Activated T-helper 2 cell treated with anti-CD3 and anti-CD28 coated beads, Interferon-gamma antibody, Interleukin-2, Interleukin-4, amounts not matched to agents 10 μg/mL and 5 μg/mL and 100 μg/mL, durations not matched to agents 14 hours and 24 hours and 36 hours (primary cell): ENCODE results near the gene NDUFA8. TPM values are rescaled to one million over a fixed set of nuclear protein-coding genes. Genes with fewer than 3 reads are reported as not detected.

Source experiments
- DNase-seq: peaks from one replicate; pipeline ENCODE4 v3.0.0; 2021; ENCODE audit warnings: low spot score
- H3K27ac Mint-ChIP-seq: one replicate; pipeline ENCODE4 v1.8.0; 2021; ENCODE audit warnings: mixed read lengths
- H3K27me3 Mint-ChIP-seq: one replicate; pipeline ENCODE4 v1.8.0; 2021; ENCODE audit warnings: low read depth, mixed read lengths
- H3K36me3 Mint-ChIP-seq: one replicate; pipeline ENCODE4 v1.8.0; 2021; ENCODE audit warnings: low read depth, mixed read lengths
- H3K4me1 Mint-ChIP-seq: one replicate; pipeline ENCODE4 v1.8.0; 2021; ENCODE audit warnings: low read depth, mixed read lengths
- H3K4me3 Mint-ChIP-seq: one replicate; pipeline ENCODE4 v1.8.0; 2021; ENCODE audit warnings: low read depth, mild to moderate bottlenecking, moderate library complexity, mixed read lengths
- H3K9me3 Mint-ChIP-seq: one replicate; pipeline ENCODE4 v1.8.0; 2021; ENCODE audit warnings: mixed read lengths
- intact Hi-C: fragments of 100-400 bp; cut with micrococcal nuclease; formaldehyde crosslinking; loops from one replicate; pipeline ENCODE4 v1.15.1; 2023
- total RNA-seq: library from RNA; stranded (reverse); gene quantifications from 2 replicates; pipeline ENCODE4 v1.2.3, GENCODE V29; 2022

The NDUFA8 gene
- total RNA-seq, result 45.4 and 48.7 TPM in 2 replicates

DNA sequence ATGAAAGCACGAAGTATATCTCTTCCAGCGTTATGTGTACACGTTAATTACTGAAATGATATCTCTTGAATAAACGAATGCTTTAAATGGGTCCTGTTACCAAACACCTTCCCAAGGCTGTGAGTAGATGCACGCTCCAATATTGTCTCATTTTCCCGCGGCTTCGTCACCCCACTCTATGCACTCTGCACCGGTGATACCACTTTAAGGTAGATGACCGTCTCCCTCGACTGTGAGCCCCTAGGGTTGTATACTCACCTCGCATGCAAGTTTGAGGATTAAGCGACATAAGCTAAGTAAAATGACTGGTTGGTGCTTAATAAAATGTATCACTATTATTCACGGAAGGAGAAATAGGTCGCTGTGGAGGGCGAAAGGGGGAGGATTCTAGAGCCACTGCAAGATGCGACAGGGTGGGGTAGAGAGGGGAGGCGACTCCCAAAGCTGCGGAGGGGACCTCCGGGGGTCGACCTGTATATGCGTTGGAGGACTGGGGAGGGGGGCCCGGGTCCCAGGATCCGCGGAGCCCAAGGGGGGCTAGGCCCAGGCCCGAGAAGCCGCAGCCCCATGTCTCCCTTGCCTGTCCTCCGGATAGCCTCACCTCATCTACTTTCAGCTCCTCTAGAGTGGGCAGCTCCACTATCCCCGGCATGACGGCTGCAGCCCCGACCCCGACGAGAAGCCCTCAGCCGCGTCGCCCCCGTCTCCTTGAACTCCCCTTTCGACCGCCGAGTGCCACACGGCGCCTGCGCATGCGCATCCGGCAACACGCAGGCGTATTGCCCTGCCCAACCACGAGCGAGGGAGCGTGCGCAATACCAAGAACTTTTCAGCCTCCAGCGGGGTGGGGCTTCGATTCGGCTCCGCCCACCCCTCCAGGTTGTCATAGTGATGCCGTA lies at the start of gene NDUFA8, which contains the start of gene MORN5:
Gene NDUFA8 (minus strand): TSS at position 754 of the 899 bp plus-strand sequence. CDS start 102 bp downstream, at position 652.
Gene MORN5 (plus strand): TSS at position 883 of the 899 bp plus-strand sequence. CDS start 65 bp downstream, outside the sequence.
- Mint-ChIP-seq H3K27me3 (peaks cover 12% of the 10 kb centered on the region), H3K9me3 (peaks cover 7% of the 10 kb centered on the region), H3K36me3 (peaks cover 11% of the 10 kb centered on the region), H3K4me1 (peaks cover 27% of the 10 kb centered on the region), H3K27ac (peak within 1 kb of the TSS; percentile 91), H3K4me3 (peak within 1 kb of the TSS; percentile 91)
- DNase-seq, result peak; percentile 94
- intact Hi-C loops, result loop anchor here (1.0 to 2.0 kb wide), 3 partner anchors 32 to 106 kb away; partner anchors contain the start of gene TTLL11

DNA sequence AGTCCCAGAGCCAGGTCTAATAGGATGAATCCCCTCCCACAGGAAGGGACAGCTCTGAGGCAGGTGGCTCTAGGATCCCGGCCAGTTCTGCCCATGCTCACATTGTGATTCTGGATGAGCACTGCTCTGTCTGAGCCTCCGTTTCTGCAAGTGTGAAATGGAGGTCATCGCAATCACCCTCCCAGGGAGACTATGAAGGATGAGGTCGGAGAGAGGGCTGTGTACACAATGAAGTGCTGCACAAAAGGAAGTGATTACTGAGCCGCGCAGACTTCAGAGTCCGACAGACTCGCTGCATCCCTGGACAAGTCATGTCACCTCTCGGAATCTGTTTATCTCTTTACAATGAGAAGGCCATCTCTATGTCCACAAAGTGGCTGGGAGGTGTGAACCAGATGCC lies 47.5 kb upstream of the NDUFA8 start:
- Mint-ChIP-seq H3K27me3 (peaks cover 12% of the 10 kb centered on the region), H3K4me3 (no peak overlapping the region), H3K4me1 (no peaks in the 10 kb centered on the region), H3K36me3 (no peaks in the 10 kb centered on the region), H3K27ac (no peak overlapping the region), H3K9me3 (no peaks in the 10 kb centered on the region)
- no peak for DNase-seq
- intact Hi-C loops, result no loop called here

DNA sequence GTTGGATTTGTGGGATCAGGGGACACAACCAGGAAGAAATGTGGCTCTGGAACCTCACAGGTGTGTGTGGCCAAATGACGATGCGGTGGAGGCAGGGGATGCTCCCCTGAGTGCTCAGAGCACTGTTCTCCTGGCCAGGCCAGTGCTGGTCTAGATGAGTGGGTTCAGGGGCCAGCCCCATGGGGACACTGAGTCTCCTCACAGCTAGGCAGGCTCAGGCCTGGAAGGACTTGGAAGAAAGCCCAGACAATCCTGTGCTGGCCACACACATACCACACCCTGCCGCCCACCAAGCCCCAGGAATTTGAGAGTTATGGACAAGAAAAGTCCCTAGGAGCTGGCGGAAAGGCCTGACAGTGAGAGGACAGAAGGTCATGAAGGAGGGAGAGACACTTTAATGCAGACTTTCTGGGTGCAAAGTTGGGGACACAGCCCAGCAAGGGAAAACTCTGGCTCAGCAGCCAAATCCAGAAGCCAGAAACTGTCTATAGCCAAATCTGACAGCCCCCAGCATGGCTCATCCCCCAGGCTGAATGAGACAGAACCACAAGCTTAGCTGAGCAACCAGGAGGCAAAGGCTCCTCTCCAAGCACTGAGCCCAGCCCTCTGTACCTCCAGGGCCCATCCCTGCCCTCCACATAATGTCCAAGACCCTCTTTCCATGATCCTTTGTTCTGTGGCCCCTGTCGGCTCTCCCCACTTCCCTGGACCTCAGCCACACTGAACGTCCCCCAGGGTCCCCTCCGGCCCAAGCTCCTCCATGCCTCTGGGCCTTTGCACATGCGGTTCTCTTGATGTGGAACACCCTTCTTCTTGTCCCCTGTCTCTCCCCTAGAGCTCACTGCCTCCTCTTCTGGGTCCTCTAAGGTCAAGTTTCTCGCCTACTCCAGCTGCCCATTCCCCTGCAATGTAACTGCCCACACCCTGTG lies 46.8 kb upstream of the NDUFA8 start:
- Mint-ChIP-seq H3K36me3 (no peaks in the 10 kb centered on the region), H3K27ac (no peak overlapping the region), H3K27me3 (peaks cover 5% of the 10 kb centered on the region), H3K4me1 (no peaks in the 10 kb centered on the region), H3K9me3 (no peaks in the 10 kb centered on the region), H3K4me3 (no peak overlapping the region)
- intact Hi-C loops, result no loop called here
- no peak for DNase-seq

DNA sequence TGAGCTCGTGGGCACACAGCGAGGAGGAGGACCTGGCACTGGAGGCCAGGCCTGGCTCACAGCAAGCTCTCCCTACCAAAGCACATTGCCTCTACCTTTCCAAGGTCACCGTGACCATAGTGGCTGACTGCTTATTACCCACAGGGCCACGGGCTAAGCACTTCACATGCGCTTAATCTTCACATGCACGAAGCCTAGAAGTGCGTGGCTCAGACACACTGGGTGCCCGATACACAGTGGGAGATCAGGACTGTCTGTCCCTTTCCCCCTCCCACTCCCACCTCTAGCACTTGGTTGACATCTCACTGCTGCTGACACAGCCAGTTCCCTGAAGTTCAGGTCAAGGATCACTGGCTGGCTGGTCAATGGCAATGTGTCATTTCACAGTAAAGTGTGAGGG lies 45.6 kb upstream of the NDUFA8 start:
- no peak overlapping the region for H3K27ac Mint-ChIP-seq
- intact Hi-C loops, result no loop called here
- no peak overlapping the region for H3K4me3 Mint-ChIP-seq
- H3K9me3 Mint-ChIP-seq, result no peaks in the 10 kb centered on the region
- no peaks in the 10 kb centered on the region for H3K4me1 Mint-ChIP-seq
- no peaks in the 10 kb centered on the region for H3K36me3 Mint-ChIP-seq
- H3K27me3 Mint-ChIP-seq, result no peaks in the 10 kb centered on the region
- DNase-seq, result no peak

DNA sequence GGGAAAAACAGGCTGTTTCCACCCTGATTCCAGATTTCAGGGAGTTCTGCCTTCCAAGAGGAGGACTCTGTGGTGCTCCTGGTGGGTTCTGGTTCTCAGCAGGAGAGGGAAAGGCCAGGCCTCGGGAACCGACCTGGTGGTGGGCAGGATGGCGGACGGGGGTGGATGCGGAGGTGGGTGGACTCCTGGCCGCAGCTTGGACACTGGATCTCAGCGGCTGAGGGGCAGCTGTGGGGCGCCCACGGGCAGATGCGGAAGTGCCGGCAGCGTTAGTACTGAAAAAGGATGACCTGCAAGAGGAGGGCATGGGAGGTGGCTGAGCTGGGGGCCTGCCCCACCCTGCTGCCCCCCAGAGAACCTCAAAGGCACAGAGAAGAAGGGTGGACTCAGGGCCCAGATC lies 44.9 kb upstream of the NDUFA8 start:
- H3K4me1 Mint-ChIP-seq, result no peaks in the 10 kb centered on the region
- no peak overlapping the region for H3K27ac Mint-ChIP-seq
- H3K36me3 Mint-ChIP-seq, result no peaks in the 10 kb centered on the region
- DNase-seq, result no peak
- H3K4me3 Mint-ChIP-seq, result no peak overlapping the region
- H3K27me3 Mint-ChIP-seq, result no peaks in the 10 kb centered on the region
- no peaks in the 10 kb centered on the region for H3K9me3 Mint-ChIP-seq
- intact Hi-C loops, result no loop called here

DNA sequence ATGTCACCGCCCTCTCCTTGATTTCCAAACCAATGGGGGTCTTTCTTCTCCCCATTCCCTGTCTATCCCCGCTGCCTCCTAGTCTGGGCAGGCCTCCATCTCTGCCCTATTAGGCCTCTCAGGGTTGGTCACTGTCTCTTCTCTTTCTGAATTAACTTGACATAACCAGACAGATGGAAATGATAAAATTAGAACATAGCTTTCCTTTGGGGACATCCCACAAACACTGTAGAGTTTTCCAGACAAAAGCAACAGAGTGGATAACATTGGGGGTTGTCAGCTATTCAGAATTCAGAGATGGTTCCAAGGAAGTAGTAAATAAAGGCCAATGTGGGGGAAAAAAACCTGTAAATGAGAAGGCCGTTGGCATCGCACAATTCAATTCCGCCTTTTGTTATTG lies 44.5 kb upstream of the NDUFA8 start:
- intact Hi-C loops, result no loop called here
- DNase-seq, result no peak
- no peaks in the 10 kb centered on the region for H3K36me3 Mint-ChIP-seq
- no peaks in the 10 kb centered on the region for H3K4me1 Mint-ChIP-seq
- no peak overlapping the region for H3K27ac Mint-ChIP-seq
- H3K9me3 Mint-ChIP-seq, result no peaks in the 10 kb centered on the region
- no peaks in the 10 kb centered on the region for H3K27me3 Mint-ChIP-seq
- H3K4me3 Mint-ChIP-seq, result no peak overlapping the region

DNA sequence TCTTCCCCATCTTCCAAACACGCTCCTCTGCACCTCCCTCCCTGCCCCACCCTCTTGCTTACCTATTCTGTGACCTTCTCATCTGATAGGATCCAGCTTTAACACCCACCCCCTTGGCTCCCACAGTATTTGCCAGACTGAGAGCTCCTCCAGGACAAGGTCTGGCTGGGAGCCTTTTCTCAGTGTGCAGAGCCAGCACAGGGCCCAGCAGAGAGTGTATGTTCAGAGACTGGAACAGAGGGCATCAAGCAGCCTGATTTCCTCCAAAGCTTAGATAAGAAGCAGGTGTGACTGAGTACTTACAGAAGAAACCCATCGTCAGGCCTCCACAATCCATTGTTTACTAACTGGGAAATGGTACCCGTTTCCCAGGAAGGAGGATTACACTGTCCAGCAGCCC lies 42.5 kb upstream of the NDUFA8 start:
- DNase-seq, result no peak
- no peaks in the 10 kb centered on the region for H3K4me1 Mint-ChIP-seq
- no peak overlapping the region for H3K4me3 Mint-ChIP-seq
- intact Hi-C loops, result no loop called here
- H3K27ac Mint-ChIP-seq, result no peak overlapping the region
- H3K36me3 Mint-ChIP-seq, result no peaks in the 10 kb centered on the region
- no peaks in the 10 kb centered on the region for H3K9me3 Mint-ChIP-seq
- H3K27me3 Mint-ChIP-seq, result peaks cover under 1% of the 10 kb centered on the region

DNA sequence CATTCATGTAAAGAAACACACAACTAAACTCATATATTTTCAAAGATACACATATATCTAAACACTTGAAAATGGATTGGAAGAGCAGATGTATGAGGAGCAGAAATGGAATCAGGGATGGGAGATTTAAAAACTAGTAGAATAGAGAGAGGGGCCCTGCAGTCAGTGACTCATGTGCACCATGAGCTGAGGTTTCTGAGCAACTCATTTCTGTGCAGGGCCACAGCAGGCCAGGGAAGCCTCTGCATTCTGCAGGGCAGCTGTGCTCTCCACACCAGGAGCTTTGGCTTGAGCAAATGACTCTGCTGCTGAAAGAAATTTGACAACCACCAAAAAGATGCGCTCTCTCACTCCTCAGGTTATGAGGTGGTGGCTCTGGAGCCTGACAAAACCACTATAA lies 42.1 kb upstream of the NDUFA8 start:
- H3K4me1 Mint-ChIP-seq, result no peaks in the 10 kb centered on the region
- no peak for DNase-seq
- H3K4me3 Mint-ChIP-seq, result no peak overlapping the region
- no peak overlapping the region for H3K27ac Mint-ChIP-seq
- intact Hi-C loops, result no loop called here
- H3K27me3 Mint-ChIP-seq, result peaks cover 5% of the 10 kb centered on the region
- no peaks in the 10 kb centered on the region for H3K9me3 Mint-ChIP-seq
- no peaks in the 10 kb centered on the region for H3K36me3 Mint-ChIP-seq

DNA sequence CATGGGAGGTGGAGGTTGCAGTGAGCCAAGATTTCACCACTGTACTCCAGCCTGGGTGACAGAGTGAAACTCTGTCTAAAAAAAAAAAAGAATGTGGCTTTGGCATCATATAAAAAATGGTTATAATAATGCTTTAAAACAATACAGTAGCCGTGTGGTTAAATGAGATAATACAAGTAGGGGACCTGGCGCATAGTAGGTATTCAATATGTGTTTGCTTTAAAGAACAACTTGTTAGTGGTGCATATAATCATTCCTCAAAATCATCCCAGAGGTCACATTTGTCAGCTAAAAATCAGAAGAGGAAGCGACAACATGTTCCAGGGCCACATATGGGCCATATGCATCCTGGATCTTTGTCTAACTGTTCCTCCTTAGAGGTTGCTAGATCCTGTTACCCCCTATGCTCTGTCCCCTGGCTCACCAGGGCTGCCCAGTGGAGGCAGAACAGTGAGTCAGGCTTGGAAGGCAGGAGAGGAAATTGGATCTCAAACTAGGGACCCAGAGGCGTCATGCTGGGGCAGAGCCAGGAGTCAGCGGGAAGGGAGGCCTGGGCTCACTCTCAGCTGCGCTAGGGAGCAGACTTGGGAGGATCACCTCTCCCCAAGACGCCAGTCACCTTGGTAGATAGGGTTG lies 41.5 kb upstream of the NDUFA8 start:
- H3K36me3 Mint-ChIP-seq, result no peaks in the 10 kb centered on the region
- H3K4me1 Mint-ChIP-seq, result no peaks in the 10 kb centered on the region
- no peaks in the 10 kb centered on the region for H3K9me3 Mint-ChIP-seq
- peaks cover 6% of the 10 kb centered on the region for H3K27me3 Mint-ChIP-seq
- intact Hi-C loops, result no loop called here
- no peak overlapping the region for H3K4me3 Mint-ChIP-seq
- H3K27ac Mint-ChIP-seq, result no peak overlapping the region
- no peak for DNase-seq

DNA sequence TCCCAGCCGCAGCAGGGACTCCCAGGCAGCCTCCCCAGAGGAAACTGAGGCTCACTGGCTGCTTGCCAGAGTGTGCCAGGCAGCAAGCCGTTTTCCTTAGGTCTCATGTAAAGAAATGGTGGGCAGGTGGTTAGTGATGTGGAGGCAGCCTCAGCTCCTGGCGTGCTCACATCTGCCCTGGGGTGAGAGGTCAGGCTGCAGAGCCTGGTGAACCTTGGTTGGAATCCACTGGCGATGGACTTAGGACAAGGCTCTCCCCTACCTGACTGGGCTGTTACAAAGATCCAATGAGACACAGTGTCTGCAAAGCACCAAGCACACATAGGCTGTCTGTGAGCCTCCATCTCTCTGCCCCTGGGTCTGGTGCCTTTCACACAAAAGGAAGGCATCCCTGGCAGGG lies 38.3 kb upstream of the NDUFA8 start:
- H3K36me3 Mint-ChIP-seq, result no peaks in the 10 kb centered on the region
- peaks cover 6% of the 10 kb centered on the region for H3K27me3 Mint-ChIP-seq
- H3K4me1 Mint-ChIP-seq, result no peaks in the 10 kb centered on the region
- H3K4me3 Mint-ChIP-seq, result no peak overlapping the region
- no peak overlapping the region for H3K27ac Mint-ChIP-seq
- no peaks in the 10 kb centered on the region for H3K9me3 Mint-ChIP-seq
- intact Hi-C loops, result no loop called here
- DNase-seq, result no peak

DNA sequence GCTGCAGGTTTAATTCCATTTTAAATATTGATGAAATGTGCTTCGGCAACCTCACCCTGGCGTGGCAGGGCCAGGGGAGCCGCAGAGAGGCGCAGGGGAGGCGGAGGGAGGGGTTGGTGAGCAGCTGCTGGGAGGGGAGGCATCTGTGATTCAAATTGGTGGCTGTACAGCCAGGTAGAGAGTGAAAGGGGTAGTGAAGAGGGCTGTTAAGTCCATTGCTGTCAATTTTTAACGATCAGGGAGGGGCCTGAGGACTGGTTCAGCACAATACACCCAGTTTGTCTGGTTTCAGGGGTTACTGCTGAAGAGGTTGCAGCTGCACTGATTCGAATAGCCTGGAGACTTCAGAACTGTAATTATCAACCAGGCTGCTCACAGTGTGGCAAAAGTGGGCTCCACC lies 37.8 kb upstream of the NDUFA8 start:
- Mint-ChIP-seq H3K36me3 (no peaks in the 10 kb centered on the region), H3K27me3 (peaks cover 6% of the 10 kb centered on the region), H3K27ac (no peak overlapping the region), H3K9me3 (no peaks in the 10 kb centered on the region), H3K4me3 (no peak overlapping the region), H3K4me1 (no peaks in the 10 kb centered on the region)
- DNase-seq, result no peak
- intact Hi-C loops, result no loop called here

DNA sequence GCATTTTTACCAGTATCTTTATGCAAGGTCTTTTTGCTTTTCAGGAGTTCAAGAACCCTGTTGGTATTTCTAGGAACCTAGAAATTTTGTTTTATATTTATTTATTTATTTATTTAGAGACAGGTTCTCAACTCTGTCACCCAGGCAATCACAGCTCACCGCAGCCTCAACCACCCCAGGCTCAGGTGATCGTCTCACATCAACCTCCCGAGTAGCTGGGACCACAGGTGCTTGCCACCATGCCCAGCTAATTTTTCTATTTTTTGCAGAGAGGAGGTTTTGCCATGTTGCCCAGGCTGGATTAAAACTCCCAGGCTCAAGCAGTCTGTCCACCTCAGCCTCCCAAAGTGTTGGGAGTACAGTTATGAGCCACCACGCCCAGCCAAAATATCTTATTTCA lies 36.3 kb upstream of the NDUFA8 start:
- Mint-ChIP-seq H3K4me1 (no peaks in the 10 kb centered on the region), H3K4me3 (no peak overlapping the region), H3K36me3 (no peaks in the 10 kb centered on the region), H3K9me3 (no peaks in the 10 kb centered on the region), H3K27me3 (peaks cover 6% of the 10 kb centered on the region), H3K27ac (no peak overlapping the region)
- no peak for DNase-seq
- intact Hi-C loops, result no loop called here
